ENCODE results near the gene ZNF664. TPM values are rescaled to one million over a fixed set of nuclear protein-coding genes. Genes with fewer than 3 reads are reported as not detected.

Gene ZNF664
- 100 to 1,000 TPM in 1 of 4 donors, 10 to 100 TPM in 3; 25.0 to 100 (median 40.2) TPM for total RNA-seq

DNA sequence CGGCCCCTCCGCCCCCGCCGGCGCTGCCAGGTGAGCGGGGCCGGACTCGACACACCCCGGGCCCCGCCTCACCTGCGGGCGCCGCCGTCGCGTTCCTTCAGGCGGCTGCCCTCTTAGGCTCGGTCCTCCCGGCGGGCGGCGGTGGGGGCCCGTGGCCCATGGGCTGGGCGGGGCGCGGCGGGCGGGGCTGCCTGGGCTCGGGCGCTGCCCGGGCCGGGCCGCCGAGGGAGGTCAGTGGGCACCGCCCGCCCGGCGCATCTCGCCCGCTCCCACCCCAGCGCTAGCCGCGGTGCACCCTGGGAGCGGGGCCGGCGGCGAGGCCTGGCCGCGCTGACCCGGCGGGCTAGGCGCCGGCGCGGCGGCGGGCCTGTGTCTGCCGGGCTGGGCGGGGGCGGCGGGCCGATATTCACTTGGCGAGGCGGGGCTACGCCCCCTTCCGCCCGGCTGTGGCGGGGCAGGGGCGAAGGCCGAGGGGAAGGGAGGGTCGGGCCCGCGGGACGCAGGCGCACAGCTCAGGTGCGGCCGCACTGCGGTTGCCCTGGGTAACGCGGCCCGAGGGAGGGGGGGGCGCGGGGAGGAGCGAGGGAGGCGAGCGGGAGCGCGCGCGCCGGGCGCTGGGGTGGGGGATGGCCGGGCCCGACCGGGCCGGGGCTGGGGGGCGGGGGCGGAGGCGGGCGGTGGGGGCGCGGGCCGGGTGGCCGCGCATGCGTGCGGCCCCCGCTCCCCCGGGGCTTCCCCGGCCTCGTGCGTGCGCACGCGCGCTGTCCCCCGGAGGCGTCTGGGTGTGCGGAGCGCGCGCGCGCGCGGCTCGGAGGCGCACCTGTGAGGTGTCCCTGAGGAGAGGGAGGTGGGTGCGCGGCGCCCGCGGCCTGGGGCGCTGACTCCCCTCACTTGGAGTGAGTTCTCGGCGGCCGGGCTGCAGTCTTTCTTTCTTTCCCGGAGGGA is at the start of gene ZNF664, which contains the start of gene CCDC92:
TSS of gene ZNF664 (plus strand) at position 759 of the 945 bp plus-strand sequence. CDS start 38,930 bp downstream, outside the sequence.
TSS of gene CCDC92 (minus strand) at position 375 of the 945 bp plus-strand sequence. CDS start 28,526 bp downstream, outside the sequence.
- Histone ChIP-seq H3K9me3 (no peaks in the 10 kb centered on the region), H3K27me3 (no peaks in the 10 kb centered on the region), H3K4me1 (peaks cover 0 to 36% (median 0%) of the 10 kb centered on the region in 3 donors), H3K27ac (peak within 1 kb of the TSS; percentile 85 to 95 (median 89)), H3K36me3 (peaks cover 0 to 17% (median 0%) of the 10 kb centered on the region in 3 donors), H3K4me3 (peak within 1 kb of the TSS; percentile 94 to 98 (median 96))
- intact Hi-C loops (cut with DNase I), result no loop called here
- TF ChIP-seq, protein P1, sequence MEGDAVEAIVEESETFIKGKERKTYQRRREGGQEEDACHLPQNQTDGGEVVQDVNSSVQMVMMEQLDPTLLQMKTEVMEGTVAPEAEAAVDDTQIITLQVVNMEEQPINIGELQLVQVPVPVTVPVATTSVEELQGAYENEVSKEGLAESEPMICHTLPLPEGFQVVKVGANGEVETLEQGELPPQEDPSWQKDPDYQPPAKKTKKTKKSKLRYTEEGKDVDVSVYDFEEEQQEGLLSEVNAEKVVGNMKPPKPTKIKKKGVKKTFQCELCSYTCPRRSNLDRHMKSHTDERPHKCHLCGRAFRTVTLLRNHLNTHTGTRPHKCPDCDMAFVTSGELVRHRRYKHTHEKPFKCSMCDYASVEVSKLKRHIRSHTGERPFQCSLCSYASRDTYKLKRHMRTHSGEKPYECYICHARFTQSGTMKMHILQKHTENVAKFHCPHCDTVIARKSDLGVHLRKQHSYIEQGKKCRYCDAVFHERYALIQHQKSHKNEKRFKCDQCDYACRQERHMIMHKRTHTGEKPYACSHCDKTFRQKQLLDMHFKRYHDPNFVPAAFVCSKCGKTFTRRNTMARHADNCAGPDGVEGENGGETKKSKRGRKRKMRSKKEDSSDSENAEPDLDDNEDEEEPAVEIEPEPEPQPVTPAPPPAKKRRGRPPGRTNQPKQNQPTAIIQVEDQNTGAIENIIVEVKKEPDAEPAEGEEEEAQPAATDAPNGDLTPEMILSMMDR (IDR thresholded peaks at IDR 0.05), result peak in 3 of 6 experiments; percentile 4 to 37 (median 32)
- peak in 1 of 4 donors; percentile 61 for TF ChIP-seq POLR2A (IDR thresholded peaks at IDR 0.05)
- no CpG with 5 or more reads among the region's 138 CpGs for WGBS, 2 donors
- peak; percentile 61 for DNase-seq

DNA sequence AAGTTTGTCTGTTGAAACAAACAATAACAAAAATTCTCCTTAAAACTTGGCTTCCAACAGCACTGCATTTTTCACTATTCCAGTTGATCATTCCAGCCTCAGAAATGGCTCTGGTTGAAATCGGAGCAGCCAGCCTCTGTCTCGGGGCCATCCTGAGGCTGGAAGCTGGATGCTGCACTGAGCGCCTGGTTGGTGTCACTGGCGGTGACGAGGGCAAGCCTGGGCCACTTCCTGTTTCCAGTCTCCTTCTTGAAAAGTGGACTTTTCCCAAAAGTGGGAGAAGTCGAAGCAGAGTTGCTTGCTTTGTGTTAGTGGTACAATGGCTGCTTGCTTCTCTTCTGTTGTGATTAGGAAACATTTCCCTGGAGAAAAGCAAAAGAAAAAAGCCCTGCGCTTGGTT is 49.1 kb upstream of the ZNF664 start:
- Histone ChIP-seq H3K36me3 (no peaks in the 10 kb centered on the region), H3K27ac (no peak overlapping the region), H3K9me3 (no peaks in the 10 kb centered on the region), H3K4me3 (no peak overlapping the region), H3K27me3 (peaks cover 0 to 21% (median 0%) of the 10 kb centered on the region in 4 donors), H3K4me1 (no peaks in the 10 kb centered on the region)
- WGBS, 2 donors, result 70 to 90% methylated on average over 1 to 6 of the region's 7 CpGs
- DNase-seq, result no peak
- intact Hi-C loops (cut with DNase I), result no loop called here
- TF ChIP-seq POLR2A (IDR thresholded peaks at IDR 0.05), result no peak
- TF ChIP-seq, protein P1 (IDR thresholded peaks at IDR 0.05), result no peak

DNA sequence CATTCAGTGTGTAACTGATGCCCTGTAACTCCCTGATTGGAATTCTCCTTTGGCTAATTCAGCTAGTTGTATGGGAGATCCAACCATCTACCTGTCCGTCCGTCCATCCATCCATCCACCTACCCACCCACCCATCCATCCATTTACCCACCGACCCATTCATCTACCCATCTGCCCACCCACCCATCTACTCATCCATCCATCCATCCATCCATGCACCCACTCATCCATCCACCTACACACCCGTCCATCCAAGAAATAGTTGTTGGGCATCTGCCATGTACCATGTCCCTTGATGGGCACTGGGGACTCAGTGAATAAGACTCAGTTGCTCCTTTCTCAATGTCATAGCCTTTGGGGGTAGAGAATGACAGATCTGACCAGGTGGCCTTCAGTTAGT is 48.5 kb upstream of the ZNF664 start:
- TF ChIP-seq, protein P1 (IDR thresholded peaks at IDR 0.05), result no peak
- TF ChIP-seq POLR2A (IDR thresholded peaks at IDR 0.05), result no peak
- Histone ChIP-seq H3K36me3 (no peaks in the 10 kb centered on the region), H3K4me1 (no peaks in the 10 kb centered on the region), H3K9me3 (no peaks in the 10 kb centered on the region), H3K27me3 (peaks cover 0 to 21% (median 0%) of the 10 kb centered on the region in 4 donors), H3K27ac (no peak overlapping the region), H3K4me3 (no peak overlapping the region)
- intact Hi-C loops (cut with DNase I), result no loop called here
- WGBS, 2 donors, result 90 to 95% methylated on average over 3 to 4 of the region's 4 CpGs
- DNase-seq, result no peak

DNA sequence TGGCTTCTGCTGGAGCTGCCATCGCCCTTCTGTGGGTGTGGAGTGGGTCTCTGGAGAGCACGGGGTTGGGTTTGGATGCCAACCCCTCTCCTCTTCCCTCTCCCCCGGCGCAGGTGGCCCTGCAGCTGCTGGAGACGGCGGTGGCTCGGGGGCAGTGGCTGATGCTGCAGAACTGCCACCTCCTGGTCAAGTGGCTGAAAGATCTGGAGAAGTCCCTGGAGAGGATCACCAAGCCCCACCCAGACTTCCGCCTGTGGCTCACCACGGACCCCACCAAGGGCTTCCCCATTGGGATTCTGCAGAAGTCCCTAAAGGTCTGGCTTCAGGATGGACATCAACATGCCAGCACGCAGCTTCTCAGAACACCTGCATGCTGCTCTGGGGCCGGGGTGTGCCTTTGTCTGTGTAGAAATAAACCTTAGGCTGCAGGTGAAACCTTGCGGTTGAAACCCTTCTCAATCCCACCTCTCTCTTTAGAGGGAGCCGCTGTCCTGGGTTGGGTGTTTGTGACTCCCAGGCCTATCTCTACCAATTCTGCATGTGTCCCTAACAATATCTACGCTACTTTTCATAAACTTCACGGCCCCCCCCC is 44.6 kb upstream of the ZNF664 start:
- 54 to 88% methylated on average over 6 to 8 of the region's 15 CpGs for WGBS, 2 donors
- no peaks in the 10 kb centered on the region for H3K36me3 ChIP-seq

More for the DNA sequence above, 44.6 kb upstream of the ZNF664 start:
- Histone ChIP-seq H3K4me1 (no peaks in the 10 kb centered on the region), H3K27me3 (peaks cover 0 to 14% (median 0%) of the 10 kb centered on the region in 4 donors), H3K9me3 (no peaks in the 10 kb centered on the region), H3K4me3 (no peak overlapping the region), H3K27ac (no peak overlapping the region)
- no peak for DNase-seq
- intact Hi-C loops (cut with DNase I), result no loop called here
- no peak for TF ChIP-seq POLR2A (IDR thresholded peaks at IDR 0.05)
- TF ChIP-seq, protein P1 (IDR thresholded peaks at IDR 0.05), result no peak

All from esophagus squamous epithelium (tissue), 5 donors.